H9 (cell line): ENCODE results near the gene PTCHD1. TPM values are rescaled to one million over a fixed set of nuclear protein-coding genes. Genes with fewer than 3 reads are reported as not detected.

Source experiments
- DNase-seq: peaks from one replicate; pipeline ENCODE4 v3.0.0-alpha.2; 2017
- H2AFZ ChIP-seq: one replicate; pipeline ENCODE4 v1.6.1; 2013; ENCODE audit warnings: mild to moderate bottlenecking, low read length, control low read depth, moderate library complexity
- H2AK5ac ChIP-seq: 2 replicates; pipeline ENCODE4 v1.6.1; 2013; ENCODE audit warnings: low read length, control low read depth, mixed read lengths; ENCODE audit not compliant: insufficient read length
- H2BK120ac ChIP-seq: one replicate; pipeline ENCODE4 v1.6.1; 2013; ENCODE audit warnings: low read depth, mild to moderate bottlenecking, low read length, control low read depth, inconsistent platforms; ENCODE audit not compliant: poor library complexity, severe bottlenecking
- H2BK12ac ChIP-seq: 2 replicates; pipeline ENCODE4 v1.6.1; 2013; ENCODE audit warnings: low read length, control low read depth, mixed read lengths, low read depth; ENCODE audit not compliant: insufficient read length
- H2BK15ac ChIP-seq: 2 replicates; pipeline ENCODE4 v1.6.1; 2013; ENCODE audit warnings: low read depth, low read length, control low read depth
- H2BK20ac ChIP-seq: one replicate; pipeline ENCODE4 v1.6.1; 2013; ENCODE audit warnings: low read depth, mild to moderate bottlenecking, low read length, control low read depth, inconsistent platforms; ENCODE audit not compliant: poor library complexity, severe bottlenecking
- H2BK5ac ChIP-seq: 2 replicates; pipeline ENCODE4 v1.6.1; 2013; ENCODE audit warnings: low read length, control low read depth, mixed read lengths; ENCODE audit not compliant: insufficient read length
- H3K14ac ChIP-seq: 2 replicates; pipeline ENCODE4 v1.6.1; 2013; ENCODE audit warnings: low read length, control low read depth; ENCODE audit not compliant: insufficient read depth
- H3K18ac ChIP-seq: 2 replicates; pipeline ENCODE4 v1.6.1; 2013; ENCODE audit warnings: low read depth, mild to moderate bottlenecking, mixed read lengths, low read length, control low read depth; ENCODE audit not compliant: insufficient read length
- H3K23ac ChIP-seq: 2 replicates; pipeline ENCODE4 v1.6.1; 2013; ENCODE audit warnings: low read length, control low read depth, mixed read lengths, low read depth; ENCODE audit not compliant: insufficient read length
- H3K23me2 ChIP-seq: 2 replicates; pipeline ENCODE4 v1.6.1; 2013; ENCODE audit warnings: low read depth, mild to moderate bottlenecking, mixed read lengths, low read length, control low read depth; ENCODE audit not compliant: insufficient read length, poor library complexity, severe bottlenecking
- H3K27ac ChIP-seq: 2 replicates; pipeline ENCODE4 v1.5.1; 2013; ENCODE audit warnings: low read length, control low read depth, mixed read lengths, low read depth; ENCODE audit not compliant: insufficient read length
- H3K27me3 ChIP-seq: 2 replicates; pipeline ENCODE4 v1.6.1; 2013; ENCODE audit warnings: low read length, control low read depth, inconsistent platforms; ENCODE audit not compliant: insufficient read depth
- H3K4ac ChIP-seq: 2 replicates; pipeline ENCODE4 v1.6.1; 2013; ENCODE audit warnings: low read depth, mild to moderate bottlenecking, control low read depth, inconsistent platforms, low read length, moderate library complexity
- H3K4me1 ChIP-seq: 2 replicates; pipeline ENCODE4 v1.6.1; 2013; ENCODE audit warnings: low read length, control low read depth, inconsistent platforms; ENCODE audit not compliant: insufficient read depth
- H3K4me2 ChIP-seq: 2 replicates; pipeline ENCODE4 v1.6.1; 2013; ENCODE audit warnings: low read length, control low read depth, mixed read lengths; ENCODE audit not compliant: insufficient read length, insufficient read depth
- H3K56ac ChIP-seq: 2 replicates; pipeline ENCODE4 v1.6.1; 2013; ENCODE audit warnings: low read depth, mild to moderate bottlenecking, mixed read lengths, low read length, control low read depth; ENCODE audit not compliant: insufficient read length
- H3K79me1 ChIP-seq: 2 replicates; pipeline ENCODE4 v1.6.1; 2013; ENCODE audit warnings: low read depth, mild to moderate bottlenecking, moderate library complexity, low read length, control low read depth, inconsistent platforms; ENCODE audit not compliant: insufficient read depth, poor library complexity, severe bottlenecking
- H3K79me2 ChIP-seq: 2 replicates; pipeline ENCODE4 v1.6.1; 2013; ENCODE audit warnings: low read length, control low read depth, inconsistent platforms; ENCODE audit not compliant: insufficient read depth
- H3K9ac ChIP-seq: 2 replicates; pipeline ENCODE4 v1.6.1; 2013; ENCODE audit warnings: low read length, control low read depth, mixed read lengths; ENCODE audit not compliant: insufficient read length; ENCODE audit errors: extremely low read depth
- H3K9me3 ChIP-seq: one replicate; pipeline ENCODE4 v1.6.1; 2013; ENCODE audit warnings: low read depth, low read length, inconsistent platforms; ENCODE audit not compliant: control insufficient read depth
- H3T11ph ChIP-seq: one replicate; pipeline ENCODE4 v1.6.1; 2013; ENCODE audit warnings: mild to moderate bottlenecking, low read length, control low read depth, inconsistent platforms
- H4K20me1 ChIP-seq: one replicate; pipeline ENCODE4 v1.6.1; 2013; ENCODE audit not compliant: control insufficient read depth, insufficient read length, insufficient read depth
- H4K5ac ChIP-seq: 2 replicates; pipeline ENCODE4 v1.6.1; 2013; ENCODE audit warnings: low read depth, mild to moderate bottlenecking, mixed read lengths, low read length, control low read depth; ENCODE audit not compliant: insufficient read length
- H4K8ac ChIP-seq: replicated peaks from 2 replicates; pipeline ENCODE4 v1.6.1; 2013; ENCODE audit warnings: low read length, control low read depth, mixed read lengths, low read depth; ENCODE audit not compliant: insufficient read length
- H4K91ac ChIP-seq: 2 replicates; pipeline ENCODE4 v1.6.1; 2013; ENCODE audit warnings: low read depth, mild to moderate bottlenecking, moderate library complexity, mixed read lengths, low read length, control low read depth; ENCODE audit not compliant: insufficient read length
- H3K27ac Mint-ChIP-seq, 3 experiments: 2 replicates in 2 of 3; 3 replicates in 1 of 3; pipeline ENCODE4 v1.8.0; 2020 to 2021; ENCODE audit warnings: mixed read lengths in 3 of 3, mild to moderate bottlenecking in 1 of 3, moderate library complexity in 1 of 3
- H3K27me3 Mint-ChIP-seq: 2 replicates; pipeline ENCODE4 v1.8.0; 2021; ENCODE audit warnings: low read depth, mild to moderate bottlenecking, moderate library complexity, mixed read lengths
- H3K36me3 Mint-ChIP-seq, 3 experiments: 2 replicates in 2 of 3; 3 replicates in 1 of 3; pipeline ENCODE4 v1.8.0; 2020 to 2021; ENCODE audit warnings: low read depth in 3 of 3, mixed read lengths in 3 of 3; ENCODE audit not compliant: insufficient read depth in 1 of 3
- H3K4me1 Mint-ChIP-seq, 2 experiments: 2 replicates each; pipeline ENCODE4 v1.8.0; 2020; ENCODE audit warnings: mixed read lengths in 2 of 2
- H3K4me3 Mint-ChIP-seq, 2 experiments: 2 replicates in 1 of 2; 3 replicates in 1 of 2; pipeline ENCODE4 v1.8.0; 2020 to 2021; ENCODE audit warnings: mild to moderate bottlenecking in 2 of 2, mixed read lengths in 2 of 2, moderate library complexity in 1 of 2
- H3K9me3 Mint-ChIP-seq, 2 experiments: 2 replicates in 1 of 2; 3 replicates in 1 of 2; pipeline ENCODE4 v1.8.0; 2020; ENCODE audit warnings: mild to moderate bottlenecking in 2 of 2, mixed read lengths in 2 of 2, moderate library complexity in 1 of 2
- WGBS: extraction: QIAGEN DNeasy Blood & Tissue Kit; methylation state at CpG from one replicate; pipeline ENCODE4 v1.1.7; 2013; ENCODE audit warnings: missing lambda C conversion rate, low lambda C conversion rate, mixed read lengths; ENCODE audit not compliant: insufficient read length; ENCODE audit errors: extremely low coverage; 5-methylcytosine and 5-hydroxymethylcytosine counted together
- total RNA-seq: library from RNA; stranded (reverse); gene quantifications from 2 replicates; pipeline ENCODE4 v1.2.1, GENCODE V29; 2021
- TF ChIP-seq, protein P1 (sequence below): fragments of 200-600 bp; sonication (generic); conservative IDR thresholded peaks from 3 replicates; pipeline ENCODE4 v1.8.0; 2021; ENCODE audit warnings: antibody characterized with exemption, mild to moderate bottlenecking

PTCHD1 gene
- total RNA-seq, 1 experiment from 2014 or later = 1.4 TPM

- H3K4me1 Mint-ChIP-seq = peaks cover 39 to 63% of the 10 kb centered on the region in 2 experiments
- H2BK15ac ChIP-seq = no peak overlapping the region
These were observed 100.9 kb downstream of the PTCHD1 start for GRCh38 chrX:23435575-23435974.

More at GRCh38 chrX:23435575-23435974, 100.9 kb downstream of the PTCHD1 start:
- Histone ChIP-seq H4K5ac (no peak overlapping the region), H3T11ph (no peak overlapping the region), H2BK120ac (no peak overlapping the region), H2BK5ac (no peak overlapping the region), H2AFZ (no peak overlapping the region), H4K8ac (no peak overlapping the region), H3K4me2 (no peak overlapping the region), H4K20me1 (no peaks in the 10 kb centered on the region), H2BK20ac (no peak overlapping the region), H3K4me1 (peaks cover 11% of the 10 kb centered on the region), H2BK12ac (no peak overlapping the region), H3K4ac (no peak overlapping the region), H3K9ac (no peak overlapping the region), H4K91ac (no peak overlapping the region), H3K23me2 (no peaks in the 10 kb centered on the region), H3K23ac (no peak overlapping the region), H3K14ac (no peak overlapping the region), H2AK5ac (no peak overlapping the region), H3K27me3 (no peaks in the 10 kb centered on the region), H3K79me2 (no peaks in the 10 kb centered on the region), H3K9me3 (no peaks in the 10 kb centered on the region), H3K18ac (no peak overlapping the region), H3K79me1 (no peaks in the 10 kb centered on the region), H3K56ac (no peak overlapping the region), H3K27ac (no peak overlapping the region)
- no CpG with 5 or more reads among the region's 2 CpGs for WGBS
- no peak for DNase-seq
- H3K4me3 Mint-ChIP-seq = no peak overlapping the region
- 0 out of 7 replicates have a peak overlapping the region, but pooled peaks of 2 of the 3 experiments have one; percentile 8 to 19 for H3K27ac Mint-ChIP-seq
- TF ChIP-seq, protein P1, sequence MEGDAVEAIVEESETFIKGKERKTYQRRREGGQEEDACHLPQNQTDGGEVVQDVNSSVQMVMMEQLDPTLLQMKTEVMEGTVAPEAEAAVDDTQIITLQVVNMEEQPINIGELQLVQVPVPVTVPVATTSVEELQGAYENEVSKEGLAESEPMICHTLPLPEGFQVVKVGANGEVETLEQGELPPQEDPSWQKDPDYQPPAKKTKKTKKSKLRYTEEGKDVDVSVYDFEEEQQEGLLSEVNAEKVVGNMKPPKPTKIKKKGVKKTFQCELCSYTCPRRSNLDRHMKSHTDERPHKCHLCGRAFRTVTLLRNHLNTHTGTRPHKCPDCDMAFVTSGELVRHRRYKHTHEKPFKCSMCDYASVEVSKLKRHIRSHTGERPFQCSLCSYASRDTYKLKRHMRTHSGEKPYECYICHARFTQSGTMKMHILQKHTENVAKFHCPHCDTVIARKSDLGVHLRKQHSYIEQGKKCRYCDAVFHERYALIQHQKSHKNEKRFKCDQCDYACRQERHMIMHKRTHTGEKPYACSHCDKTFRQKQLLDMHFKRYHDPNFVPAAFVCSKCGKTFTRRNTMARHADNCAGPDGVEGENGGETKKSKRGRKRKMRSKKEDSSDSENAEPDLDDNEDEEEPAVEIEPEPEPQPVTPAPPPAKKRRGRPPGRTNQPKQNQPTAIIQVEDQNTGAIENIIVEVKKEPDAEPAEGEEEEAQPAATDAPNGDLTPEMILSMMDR = peak; percentile 47; the same call in 2 of the 3 replicates
- no peaks in the 10 kb centered on the region for H3K27me3 Mint-ChIP-seq
- peaks cover 0 to 6% of the 10 kb centered on the region in 2 experiments; a peak in 4 of 5 replicates for H3K9me3 Mint-ChIP-seq
- H3K36me3 Mint-ChIP-seq = peaks cover 4 to 14% (median 7%) of the 10 kb centered on the region in 3 experiments
